PC-3 (cell line): Measurements from ENCODE around the gene ARHGAP28.

ENCODE experiments used
- EZH2 ChIP-seq: fragments of 300-600 bp; sonication (generic); IDR thresholded peaks from one replicate; pipeline ENCODE4 v1.6.1; 2017; ENCODE audit warnings: antibody characterized with exemption, mild to moderate bottlenecking, low read length; ENCODE audit not compliant: unreplicated experiment
- EZH2phosphoT487 ChIP-seq: fragments of 300-600 bp; sonication (generic); IDR thresholded peaks from 2 replicates; pipeline ENCODE4 v1.6.1; 2018; ENCODE audit warnings: mild to moderate bottlenecking, antibody characterized with exemption, low read length, borderline replicate concordance
- TF ChIP-seq, protein P1 (sequence below): fragments of 300-600 bp; sonication (generic); conservative IDR thresholded peaks from 2 replicates; pipeline ENCODE4 v1.5.1; 2017; ENCODE audit warnings: antibody characterized with exemption, low read depth, mild to moderate bottlenecking, low read length

DNA sequence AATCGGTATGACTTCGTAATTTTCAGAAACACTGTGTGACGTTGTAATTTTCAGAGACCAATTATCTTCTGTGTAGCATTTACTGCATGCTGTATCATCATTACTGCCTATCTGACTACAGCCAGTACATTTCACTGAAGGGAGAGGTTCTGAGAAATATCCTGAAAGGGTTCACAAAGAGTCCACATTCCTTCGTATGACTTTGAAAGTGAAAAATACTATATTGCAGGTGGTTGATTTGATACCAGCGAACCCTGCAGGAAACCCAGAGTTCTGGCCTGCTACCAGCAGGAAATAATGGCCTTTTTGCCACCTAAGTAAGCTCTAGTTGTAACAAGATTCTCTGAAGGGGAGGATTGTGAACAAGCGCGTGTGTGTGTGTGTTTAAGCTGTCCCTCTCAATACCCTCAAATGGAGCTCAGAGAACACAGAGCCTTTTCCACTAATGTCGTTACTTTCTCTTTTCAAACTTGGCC lies 155.5 kb downstream of the ARHGAP28 start:
- TF ChIP-seq, protein P1, sequence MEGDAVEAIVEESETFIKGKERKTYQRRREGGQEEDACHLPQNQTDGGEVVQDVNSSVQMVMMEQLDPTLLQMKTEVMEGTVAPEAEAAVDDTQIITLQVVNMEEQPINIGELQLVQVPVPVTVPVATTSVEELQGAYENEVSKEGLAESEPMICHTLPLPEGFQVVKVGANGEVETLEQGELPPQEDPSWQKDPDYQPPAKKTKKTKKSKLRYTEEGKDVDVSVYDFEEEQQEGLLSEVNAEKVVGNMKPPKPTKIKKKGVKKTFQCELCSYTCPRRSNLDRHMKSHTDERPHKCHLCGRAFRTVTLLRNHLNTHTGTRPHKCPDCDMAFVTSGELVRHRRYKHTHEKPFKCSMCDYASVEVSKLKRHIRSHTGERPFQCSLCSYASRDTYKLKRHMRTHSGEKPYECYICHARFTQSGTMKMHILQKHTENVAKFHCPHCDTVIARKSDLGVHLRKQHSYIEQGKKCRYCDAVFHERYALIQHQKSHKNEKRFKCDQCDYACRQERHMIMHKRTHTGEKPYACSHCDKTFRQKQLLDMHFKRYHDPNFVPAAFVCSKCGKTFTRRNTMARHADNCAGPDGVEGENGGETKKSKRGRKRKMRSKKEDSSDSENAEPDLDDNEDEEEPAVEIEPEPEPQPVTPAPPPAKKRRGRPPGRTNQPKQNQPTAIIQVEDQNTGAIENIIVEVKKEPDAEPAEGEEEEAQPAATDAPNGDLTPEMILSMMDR: no peak
- TF ChIP-seq EZH2 (no peak), EZH2phosphoT487 (no peak)
